Stimulated activated naive CD8-positive, alpha-beta T cell treated with anti-CD3 and anti-CD28 coated beads, Interleukin-15, Interleukin-2, amounts not matched to agents 100 U/mL and 50 U/mL, for 24 hours (primary cell): ENCODE measurements around the gene LXN.
"Not testable (repeated sequence)": the region's sequence is repeated elsewhere in the genome, so short reads cannot be mapped to it uniquely, and the experiment has no call there.

Experiments used
- ATAC-seq: fragments of 150-1000 bp; cut with Tn5 transposase; one replicate; pipeline ENCODE4 v1.10.0; 2021
- DNase-seq: peaks from one replicate; pipeline ENCODE4 v3.0.0; 2021

LXN gene

GRCh38 chr3:158672215-158673176, at the start of gene LXN:
TSS of gene LXN (minus strand) at chr3:158672648. CDS start at chr3:158672478, 170 bp downstream.
- DNase-seq = peak; percentile 81
- peak; percentile 99 for ATAC-seq

- DNase-seq (no peak), ATAC-seq (no peak)
Measured at GRCh38 chr3:158722108-158722507, 49.7 kb upstream of the LXN start.

- no peak for ATAC-seq
- DNase-seq = no peak
Measured at GRCh38 chr3:158718490-158719170, 46.2 kb upstream of the LXN start.

- no peak for ATAC-seq
- DNase-seq = no peak
Measured at GRCh38 chr3:158717576-158717975, 45.1 kb upstream of the LXN start.

DNA sequence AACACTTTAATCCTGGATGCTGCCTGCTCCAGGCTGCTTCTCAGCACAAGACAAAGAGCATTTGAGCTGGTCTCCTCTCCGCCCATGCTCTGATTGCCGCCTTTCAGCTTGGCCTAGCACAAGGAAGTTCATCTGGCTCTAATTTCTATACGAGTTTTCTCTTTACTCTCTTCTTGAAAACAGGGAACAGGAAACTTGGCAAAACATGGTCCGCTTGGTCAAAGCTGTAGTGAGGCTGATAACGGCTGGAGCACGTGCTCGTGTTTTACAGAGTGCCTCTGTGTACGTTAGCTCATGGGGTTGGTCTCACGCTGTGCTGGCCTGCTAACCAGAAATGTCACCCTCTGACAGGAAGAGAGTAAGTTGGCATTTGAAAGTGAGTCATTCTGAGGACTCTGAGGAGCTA, 40.6 kb upstream of the LXN start:
- ATAC-seq (peak; percentile 79), DNase-seq (no peak)

GRCh38 chr3:158712443-158712842, 40.0 kb upstream of the LXN start:
- no peak for DNase-seq
- ATAC-seq = no peak

GRCh38 chr3:158711886-158712285, 39.4 kb upstream of the LXN start:
- no peak for DNase-seq

GRCh38 chr3:158710601-158711000, 38.2 kb upstream of the LXN start:
- DNase-seq (no peak), ATAC-seq (no peak)

More at GRCh38 chr3:158711886-158712285, 39.4 kb upstream of the LXN start:
- ATAC-seq = no peak

- DNase-seq = no peak
- ATAC-seq = no peak
Measured at GRCh38 chr3:158709666-158710083, 37.2 kb upstream of the LXN start.

- ATAC-seq = no peak
- no peak for DNase-seq
Measured at GRCh38 chr3:158703566-158703965, 31.1 kb upstream of the LXN start.

- ATAC-seq = no peak
- no peak for DNase-seq
Measured at GRCh38 chr3:158702815-158703481, 30.5 kb upstream of the LXN start.

DNA sequence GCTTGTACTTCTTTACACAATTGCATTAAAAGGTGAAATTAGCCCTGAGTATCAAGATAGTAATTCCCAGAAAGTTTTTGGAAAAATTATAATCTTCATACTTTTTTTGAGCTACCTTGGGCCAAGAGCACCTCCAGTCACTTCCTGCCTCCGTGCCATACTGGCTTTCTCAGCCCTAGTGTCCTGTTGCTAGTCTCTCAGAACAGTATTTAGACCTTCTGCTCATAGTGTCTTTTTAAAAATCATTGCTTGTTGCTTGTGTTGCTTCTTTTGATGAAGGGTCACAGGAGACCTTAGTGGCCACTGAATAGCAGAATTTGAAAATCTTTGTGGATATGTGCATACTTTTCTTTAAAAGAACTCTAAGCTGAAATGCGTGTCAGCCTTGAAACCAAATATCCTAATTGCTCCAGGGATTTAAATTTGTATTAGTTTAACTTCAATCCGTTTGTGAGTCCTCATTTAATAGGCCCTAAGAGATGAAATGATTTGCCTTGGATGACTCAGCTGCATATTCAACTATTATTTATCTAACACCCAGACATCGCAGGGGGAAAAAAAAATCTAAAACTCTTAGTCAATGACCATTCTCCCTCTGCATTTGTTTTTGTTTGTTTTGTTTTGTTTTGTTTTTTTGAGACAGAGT, 29.1 kb upstream of the LXN start:
- no peak for ATAC-seq
- no peak for DNase-seq

DNA sequence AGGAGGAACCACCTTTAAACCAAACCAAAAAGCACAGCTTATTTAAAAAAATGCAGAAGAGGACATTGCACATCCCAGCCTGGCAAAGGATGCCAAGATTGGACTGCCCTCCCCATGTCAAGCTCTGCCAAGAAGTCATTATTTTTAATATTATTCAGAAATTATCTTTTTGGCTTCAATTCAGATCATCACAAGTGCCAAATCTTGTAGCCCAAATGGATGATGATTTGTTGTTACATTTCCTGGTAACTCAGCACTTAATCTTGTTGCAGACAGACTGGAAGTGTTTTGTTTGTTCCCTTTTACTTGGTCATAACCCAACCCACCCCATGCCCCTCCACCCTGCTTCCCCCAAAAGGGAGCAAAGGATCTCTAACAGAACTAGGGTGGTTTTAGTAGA, 28.1 kb upstream of the LXN start:
- ATAC-seq (no peak), DNase-seq (no peak)

DNA sequence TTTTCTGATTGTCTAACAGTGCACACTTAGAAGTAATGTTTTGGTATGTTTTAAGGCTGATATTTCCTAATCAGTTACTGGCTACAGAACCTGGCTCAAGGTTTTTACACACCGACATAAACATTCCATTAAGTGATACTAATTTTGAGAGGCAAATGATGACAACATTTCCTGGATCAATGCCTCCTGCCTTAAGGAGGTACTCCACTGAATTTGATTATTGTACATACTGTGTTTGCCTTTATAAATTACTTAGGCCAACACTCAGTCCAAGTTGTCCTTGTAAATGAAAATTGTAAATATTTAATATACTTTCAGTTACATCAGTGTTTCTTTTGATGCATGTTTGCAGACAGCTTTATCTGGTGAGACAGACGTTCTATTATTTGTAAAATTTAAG, 24.2 kb upstream of the LXN start:
- ATAC-seq = no peak
- DNase-seq = no peak

DNA sequence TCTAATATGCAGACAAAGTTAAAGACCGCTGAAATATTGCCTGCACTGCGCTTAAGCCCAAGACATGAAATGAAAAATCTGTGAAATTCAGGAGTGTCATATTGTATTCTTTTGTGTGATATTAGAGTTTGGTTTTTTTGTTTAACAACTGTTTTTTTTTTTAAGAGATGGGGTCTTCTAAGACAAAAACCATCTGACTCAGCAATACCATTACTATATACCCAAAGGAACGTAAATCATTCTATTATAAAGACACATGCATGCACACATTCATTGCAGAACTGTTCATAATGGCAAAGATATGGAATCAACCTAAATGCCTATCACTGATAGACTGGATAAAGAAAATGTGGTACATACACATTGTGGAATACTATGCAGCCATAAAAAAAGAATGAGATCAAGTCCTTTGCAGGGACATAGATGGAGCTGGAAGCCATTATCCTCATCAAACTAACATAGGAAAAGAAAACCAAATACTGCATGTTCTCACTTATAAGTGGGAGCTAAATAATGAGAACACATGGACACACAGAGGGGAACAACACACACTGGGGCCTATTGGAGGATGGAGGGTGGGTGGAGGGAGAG, 21.5 kb upstream of the LXN start:
- DNase-seq, ATAC-seq: not testable (repeated sequence)

DNA sequence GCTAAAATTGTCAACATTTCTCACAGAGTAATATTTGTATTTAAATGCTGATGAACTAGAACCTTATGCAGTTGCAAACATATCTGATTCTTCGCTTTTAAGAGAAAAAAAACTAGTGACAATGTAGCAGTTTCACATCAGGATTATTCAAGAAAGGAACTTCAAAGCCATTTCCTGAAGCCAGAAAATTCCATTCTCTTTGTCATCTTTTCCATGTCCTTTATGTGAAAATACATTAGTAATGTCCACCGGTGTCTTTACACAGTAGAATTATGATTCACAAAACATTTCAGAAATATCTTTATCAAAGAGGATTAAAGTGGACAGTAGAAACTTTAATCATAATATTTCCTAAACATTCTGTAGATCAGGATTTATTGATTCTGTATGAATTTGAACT, 12.7 kb upstream of the LXN start:
- ATAC-seq (no peak), DNase-seq (no peak)

- ATAC-seq = no peak
- DNase-seq = no peak
Measured at GRCh38 chr3:158683230-158683962, 10.9 kb upstream of the LXN start.

DNA sequence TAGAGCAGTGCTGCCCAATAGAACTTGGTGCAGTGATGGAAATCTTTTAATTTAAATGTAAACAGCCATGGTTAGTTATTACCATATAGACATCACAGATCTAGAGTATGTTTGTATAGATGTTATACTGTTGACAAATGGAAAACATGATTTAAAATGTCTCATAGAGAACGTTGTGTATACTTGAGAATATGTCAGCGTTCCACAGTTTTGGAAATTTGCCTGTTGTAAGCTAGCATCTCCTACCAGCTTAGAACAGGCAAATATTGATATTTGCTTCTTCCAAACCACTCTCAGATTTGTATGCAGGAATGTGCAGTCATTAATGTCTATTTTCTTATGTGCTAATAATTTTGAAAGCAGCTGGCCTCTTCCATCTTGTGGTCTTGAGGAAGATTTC, 8.4 kb upstream of the LXN start:
- no peak for DNase-seq
- ATAC-seq = no peak

DNA sequence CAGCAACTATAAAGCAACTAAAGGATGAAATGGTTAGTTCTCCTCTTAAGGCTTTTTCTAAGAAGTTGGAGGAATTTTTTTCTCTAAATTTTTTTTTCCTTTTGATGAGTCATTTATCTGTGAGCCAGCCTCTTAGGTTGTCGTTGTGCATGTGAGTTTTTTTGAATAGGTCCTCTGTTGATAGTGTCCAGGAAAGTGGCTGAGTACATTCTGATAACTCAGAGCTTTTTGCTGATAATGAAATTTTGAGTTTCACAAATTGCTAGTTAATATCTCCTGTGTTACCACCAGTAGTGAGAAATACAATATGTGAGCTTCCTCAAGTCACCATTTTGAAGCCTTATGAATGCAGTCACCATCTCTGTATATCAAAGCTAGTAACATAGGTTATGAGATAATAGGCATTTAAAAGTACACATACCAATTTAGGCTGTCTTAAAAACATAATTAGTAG, 7.1 kb upstream of the LXN start:
- ATAC-seq (no peak), DNase-seq (no peak)

DNA sequence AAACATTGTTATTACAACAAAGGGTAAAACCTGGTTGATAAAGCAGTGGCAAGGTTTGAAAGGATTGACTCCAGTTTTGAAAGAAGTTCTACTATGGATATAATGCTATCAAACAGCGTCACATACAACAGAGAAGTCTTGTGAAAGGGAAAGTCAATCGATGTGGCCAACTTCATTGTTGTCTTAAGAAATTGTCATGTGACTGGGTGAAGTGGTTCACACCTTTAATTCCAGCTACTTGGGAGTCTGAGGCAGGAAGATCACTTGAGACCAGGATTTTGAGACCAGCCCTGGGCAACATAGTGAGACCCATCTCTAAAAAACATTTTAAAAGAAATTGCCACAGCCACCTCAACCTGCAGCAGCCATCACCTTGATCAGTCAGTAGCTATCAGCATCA, 6.2 kb upstream of the LXN start:
- ATAC-seq = no peak
- DNase-seq = no peak

DNA sequence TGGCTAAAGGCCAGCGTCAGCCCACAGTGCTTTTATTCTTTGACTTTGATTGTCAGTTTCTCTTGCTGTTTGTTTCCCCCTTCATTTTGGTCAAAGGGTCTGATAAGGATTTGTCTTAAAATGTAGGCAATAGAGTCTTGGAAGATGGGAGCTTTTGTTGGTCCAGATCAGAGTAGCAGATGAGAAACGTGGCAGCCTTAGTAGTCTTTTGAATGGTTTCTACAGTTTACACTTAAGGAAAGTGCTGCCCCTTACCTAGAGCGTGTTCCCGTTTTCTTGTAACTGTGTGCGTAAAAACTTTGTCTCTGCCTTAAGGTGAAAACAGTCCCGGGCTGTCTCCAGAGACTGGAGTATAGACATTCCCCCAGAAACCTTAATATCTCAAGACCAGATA, 630 bp downstream of the LXN start:
- DNase-seq (no peak), ATAC-seq (peak; percentile 3)
